Measurements from ENCODE around the gene TRIM47.
"Not testable (repeated sequence)": the region's sequence is repeated elsewhere in the genome, so short reads cannot be mapped to it uniquely, and the experiment has no call there.

GRCh38 chr17:75851693-75851991 lies 26.7 kb downstream of the TRIM47 start:
- TF ChIP-seq, protein P1, sequence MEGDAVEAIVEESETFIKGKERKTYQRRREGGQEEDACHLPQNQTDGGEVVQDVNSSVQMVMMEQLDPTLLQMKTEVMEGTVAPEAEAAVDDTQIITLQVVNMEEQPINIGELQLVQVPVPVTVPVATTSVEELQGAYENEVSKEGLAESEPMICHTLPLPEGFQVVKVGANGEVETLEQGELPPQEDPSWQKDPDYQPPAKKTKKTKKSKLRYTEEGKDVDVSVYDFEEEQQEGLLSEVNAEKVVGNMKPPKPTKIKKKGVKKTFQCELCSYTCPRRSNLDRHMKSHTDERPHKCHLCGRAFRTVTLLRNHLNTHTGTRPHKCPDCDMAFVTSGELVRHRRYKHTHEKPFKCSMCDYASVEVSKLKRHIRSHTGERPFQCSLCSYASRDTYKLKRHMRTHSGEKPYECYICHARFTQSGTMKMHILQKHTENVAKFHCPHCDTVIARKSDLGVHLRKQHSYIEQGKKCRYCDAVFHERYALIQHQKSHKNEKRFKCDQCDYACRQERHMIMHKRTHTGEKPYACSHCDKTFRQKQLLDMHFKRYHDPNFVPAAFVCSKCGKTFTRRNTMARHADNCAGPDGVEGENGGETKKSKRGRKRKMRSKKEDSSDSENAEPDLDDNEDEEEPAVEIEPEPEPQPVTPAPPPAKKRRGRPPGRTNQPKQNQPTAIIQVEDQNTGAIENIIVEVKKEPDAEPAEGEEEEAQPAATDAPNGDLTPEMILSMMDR (IDR thresholded peaks at IDR 0.05): not testable (repeated sequence)
- not testable (repeated sequence) for TF ChIP-seq POLR2A (IDR thresholded peaks at IDR 0.05)

Measured in uterus (tissue), 2 donors.